Measurements from ENCODE around the gene LRRC8E.

Gene LRRC8E

GRCh38 chr19:7933411-7933810 lies 45.1 kb downstream of the LRRC8E start:
- no peaks in the 10 kb centered on the region for H3K27me3 Mint-ChIP-seq
- no peak for DNase-seq
- no peak for ATAC-seq (replicated peaks)
- H3K9me3 Mint-ChIP-seq = no peaks in the 10 kb centered on the region
- no peak overlapping the region for H3K4me3 Mint-ChIP-seq
- no peak overlapping the region for H3K27ac Mint-ChIP-seq
- peaks cover 41 to 54% of the 10 kb centered on the region in 2 donors for H3K36me3 Mint-ChIP-seq
- H3K4me1 Mint-ChIP-seq = peaks cover 1 to 10% of the 10 kb centered on the region in 2 donors

DNA sequence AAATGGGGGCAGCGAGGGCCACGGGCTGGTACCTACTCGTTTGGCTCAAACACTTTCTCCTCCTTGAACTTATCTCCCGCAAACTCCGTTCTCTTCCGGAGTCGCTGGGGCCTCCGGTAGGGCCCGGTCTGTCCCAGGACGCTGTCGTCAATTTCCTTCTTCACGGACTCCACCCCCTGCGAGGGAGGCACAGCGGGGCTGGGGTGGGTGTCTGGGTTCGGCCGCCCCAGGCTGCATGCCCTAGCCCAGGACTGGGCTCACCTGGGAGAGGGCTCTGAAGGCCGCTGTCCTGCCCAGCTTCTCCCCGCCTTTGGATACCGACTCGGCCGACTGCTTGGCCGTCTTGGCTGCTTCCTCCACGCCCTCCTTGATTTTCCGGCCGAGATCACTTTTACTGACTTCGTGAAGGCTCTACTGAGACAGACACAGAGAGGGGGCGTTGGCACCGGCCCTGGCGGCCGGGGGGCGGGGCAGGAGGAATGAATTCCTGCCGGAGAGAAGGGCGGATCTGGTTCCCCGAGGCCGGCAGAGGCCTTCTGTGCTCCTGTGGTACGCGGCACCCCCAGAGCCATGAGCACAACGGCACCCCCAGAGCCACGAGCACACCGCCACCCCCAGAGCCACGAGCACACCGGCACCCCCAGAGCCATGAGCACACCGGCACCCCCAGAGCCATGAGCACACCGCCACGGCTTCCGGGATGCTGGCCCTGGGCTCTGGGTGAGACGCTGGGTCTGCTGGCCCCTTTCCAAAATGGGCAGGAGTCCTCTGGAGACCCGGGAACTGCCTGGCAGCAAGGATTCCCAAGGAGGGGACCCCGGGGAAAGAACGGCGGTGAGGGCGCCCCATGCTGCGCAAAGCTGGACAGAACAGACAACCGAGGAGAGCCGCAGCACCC lies 45.8 kb downstream of the LRRC8E start:
- Mint-ChIP-seq H3K27ac (no peak overlapping the region), H3K4me3 (no peak overlapping the region), H3K36me3 (peaks cover 41 to 55% of the 10 kb centered on the region in 2 donors), H3K4me1 (peaks cover 4 to 12% of the 10 kb centered on the region in 2 donors), H3K27me3 (no peaks in the 10 kb centered on the region), H3K9me3 (no peaks in the 10 kb centered on the region)
- ATAC-seq (replicated peaks) = no peak
- no peak for DNase-seq

GRCh38 chr19:7934766-7935165 lies 46.5 kb downstream of the LRRC8E start:
- Mint-ChIP-seq H3K4me1 (peaks cover 4 to 5% of the 10 kb centered on the region in 2 donors), H3K9me3 (no peaks in the 10 kb centered on the region), H3K27ac (no peak overlapping the region), H3K4me3 (no peak overlapping the region), H3K27me3 (no peaks in the 10 kb centered on the region), H3K36me3 (peaks cover 36 to 48% of the 10 kb centered on the region in 2 donors)
- ATAC-seq (replicated peaks) = no peak
- DNase-seq = no peak

DNA sequence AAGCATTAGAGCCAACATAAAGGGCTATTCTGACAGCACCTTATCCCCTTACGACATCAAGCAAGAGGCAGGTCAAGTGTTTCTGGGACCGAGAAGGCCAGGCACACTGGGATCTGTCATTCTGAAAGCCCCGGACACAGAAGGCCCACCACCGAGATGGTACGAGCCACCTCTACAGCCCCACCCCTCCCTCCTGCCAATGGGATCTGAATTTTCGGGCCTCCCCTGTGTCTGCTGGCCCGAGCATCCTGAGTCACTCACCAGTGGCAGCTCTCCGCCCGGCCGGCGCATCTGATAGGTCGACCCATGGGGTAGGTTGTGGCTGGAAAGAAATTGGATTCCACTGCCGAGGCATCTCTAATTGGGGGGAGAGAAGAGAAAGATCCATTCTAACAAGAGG lies 52.5 kb downstream of the LRRC8E start:
- no peak for DNase-seq
- no peaks in the 10 kb centered on the region for H3K27me3 Mint-ChIP-seq
- no peak for ATAC-seq (replicated peaks)
- peaks cover 18 to 44% of the 10 kb centered on the region in 2 donors for H3K4me1 Mint-ChIP-seq
- H3K36me3 Mint-ChIP-seq = peaks cover 25 to 27% of the 10 kb centered on the region in 2 donors
- no peaks in the 10 kb centered on the region for H3K9me3 Mint-ChIP-seq
- no peak overlapping the region for H3K4me3 Mint-ChIP-seq
- H3K27ac Mint-ChIP-seq = peak overlapping the region; percentile 66

DNA sequence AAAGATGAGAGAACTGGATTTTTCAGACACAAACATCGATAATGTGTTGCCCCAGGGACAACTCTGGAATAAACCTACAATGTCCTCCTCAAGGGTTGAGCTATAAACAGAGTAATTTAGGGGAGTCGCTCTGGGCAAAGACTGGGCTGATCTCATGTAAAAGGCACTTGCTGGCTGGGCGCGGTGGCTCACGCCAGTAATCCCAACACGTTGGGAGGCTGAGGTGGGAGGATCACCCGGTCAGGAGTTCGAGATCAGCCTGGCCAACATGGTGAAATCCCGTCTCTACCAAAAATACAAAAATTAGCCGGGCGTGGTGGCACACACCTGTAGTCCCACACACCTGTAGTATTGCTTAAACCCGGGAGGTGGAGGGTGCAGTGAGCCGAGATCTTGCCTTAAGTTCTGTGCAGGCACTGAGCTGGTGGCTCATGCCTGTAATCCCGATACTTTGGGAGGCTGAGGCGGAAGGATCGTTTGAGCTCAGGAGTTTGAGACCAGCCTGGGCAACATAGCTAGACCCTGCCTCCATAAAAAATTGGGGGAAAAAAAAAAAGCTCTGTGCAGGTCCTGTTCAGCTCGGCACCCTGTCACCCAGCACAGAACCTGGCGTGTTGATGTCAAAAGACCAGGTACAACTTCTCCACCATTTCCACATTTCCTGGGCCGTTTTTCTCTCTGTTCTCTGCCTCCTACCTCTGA lies 53.7 kb downstream of the LRRC8E start:
- no peaks in the 10 kb centered on the region for H3K27me3 Mint-ChIP-seq
- H3K27ac Mint-ChIP-seq = peak overlapping the region; percentile 42
- peak overlapping the region; percentile 91 to 92 for H3K4me3 Mint-ChIP-seq
- no peaks in the 10 kb centered on the region for H3K9me3 Mint-ChIP-seq
- ATAC-seq (replicated peaks) = no peak
- no peak for DNase-seq
- H3K4me1 Mint-ChIP-seq = peaks cover 18 to 50% of the 10 kb centered on the region in 2 donors
- peaks cover 17 to 22% of the 10 kb centered on the region in 2 donors for H3K36me3 Mint-ChIP-seq

DNA sequence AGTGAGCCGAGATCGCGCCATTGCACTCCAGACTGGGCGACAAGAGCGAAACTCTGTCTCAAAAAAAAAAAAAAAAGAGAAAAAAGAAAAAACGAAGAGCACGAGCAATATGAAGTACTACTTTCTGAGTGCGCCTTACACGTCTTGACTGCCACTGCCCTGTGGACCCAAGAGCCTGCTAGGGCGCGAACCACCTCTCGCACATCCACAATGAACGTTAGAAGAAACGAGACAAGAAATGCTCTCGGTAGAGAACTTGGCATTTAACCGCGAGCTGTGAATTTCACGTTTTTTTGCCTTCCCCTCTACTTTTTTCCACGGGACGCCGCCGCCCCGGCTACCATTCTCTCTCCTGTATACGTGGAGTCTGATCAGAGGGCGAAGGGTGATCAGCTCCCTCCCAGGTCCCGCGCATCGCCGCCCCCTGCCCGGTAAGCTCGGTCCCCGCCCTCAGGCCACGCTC lies 54.7 kb downstream of the LRRC8E start:
- peaks cover 12 to 16% of the 10 kb centered on the region in 2 donors for H3K36me3 Mint-ChIP-seq
- H3K4me1 Mint-ChIP-seq = peaks cover 17 to 50% of the 10 kb centered on the region in 2 donors
- no peaks in the 10 kb centered on the region for H3K9me3 Mint-ChIP-seq
- DNase-seq (no peak), ATAC-seq (replicated peaks) (peak; percentile 23 to 28)
- peak overlapping the region; percentile 99 for H3K27ac Mint-ChIP-seq
- H3K27me3 Mint-ChIP-seq = no peaks in the 10 kb centered on the region
- H3K4me3 Mint-ChIP-seq = peak overlapping the region; percentile 91 to 92

- Mint-ChIP-seq H3K9me3 (no peaks in the 10 kb centered on the region), H3K4me1 (peaks cover 17 to 50% of the 10 kb centered on the region in 2 donors), H3K36me3 (peaks cover 12 to 15% of the 10 kb centered on the region in 2 donors), H3K27ac (peak within 1 kb of the TSS; percentile 99), H3K4me3 (peak within 1 kb of the TSS; percentile 91 to 92), H3K27me3 (no peaks in the 10 kb centered on the region)
- ATAC-seq (replicated peaks) = peak; percentile 97
- DNase-seq = peak; percentile 99
Measured at GRCh38 chr19:7943444-7944176, 55.3 kb downstream of the LRRC8E start, which contains the start of gene TIMM44. Gene TIMM44, minus strand, starts transcription at chr19:7943666. Its CDS starts 15 bp downstream, at chr19:7943651.

DNA sequence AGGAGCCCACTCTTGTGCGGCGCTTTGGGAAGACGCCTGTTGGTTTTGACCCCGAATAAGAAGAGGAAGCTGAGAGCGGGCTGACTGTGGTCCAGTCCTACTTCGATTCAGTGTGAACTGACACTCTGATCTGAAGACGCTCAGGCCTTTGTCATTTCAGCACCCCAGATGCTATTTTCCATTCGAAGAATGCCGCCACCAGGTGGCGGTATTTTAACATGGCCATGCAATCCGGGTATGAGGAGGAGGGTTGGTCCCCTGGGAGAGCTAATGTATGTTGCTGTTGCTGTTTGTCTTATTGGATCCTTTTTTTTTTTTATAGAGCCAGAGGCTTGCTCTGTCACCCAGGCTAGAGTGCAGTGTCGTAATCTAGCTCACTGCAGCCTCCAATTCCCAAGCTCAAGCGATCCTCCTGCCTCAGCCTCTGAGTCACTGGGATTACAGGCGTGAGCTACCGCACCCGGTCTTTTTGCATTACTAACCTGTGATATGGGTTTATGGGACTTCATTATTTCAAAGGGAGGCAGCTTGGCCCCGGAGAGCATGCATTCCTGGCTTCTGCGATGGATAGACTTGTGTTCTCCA lies 56.0 kb downstream of the LRRC8E start:
- ATAC-seq (replicated peaks) (peak; percentile 57 to 63), DNase-seq (peak; percentile 82)
- H3K36me3 Mint-ChIP-seq = peaks cover 8 to 15% of the 10 kb centered on the region in 2 donors
- H3K4me3 Mint-ChIP-seq = peak overlapping the region; percentile 91 to 92
- H3K27me3 Mint-ChIP-seq = no peaks in the 10 kb centered on the region
- peaks cover 14 to 45% of the 10 kb centered on the region in 2 donors for H3K4me1 Mint-ChIP-seq
- peak overlapping the region; percentile 99 for H3K27ac Mint-ChIP-seq
- no peaks in the 10 kb centered on the region for H3K9me3 Mint-ChIP-seq

DNA sequence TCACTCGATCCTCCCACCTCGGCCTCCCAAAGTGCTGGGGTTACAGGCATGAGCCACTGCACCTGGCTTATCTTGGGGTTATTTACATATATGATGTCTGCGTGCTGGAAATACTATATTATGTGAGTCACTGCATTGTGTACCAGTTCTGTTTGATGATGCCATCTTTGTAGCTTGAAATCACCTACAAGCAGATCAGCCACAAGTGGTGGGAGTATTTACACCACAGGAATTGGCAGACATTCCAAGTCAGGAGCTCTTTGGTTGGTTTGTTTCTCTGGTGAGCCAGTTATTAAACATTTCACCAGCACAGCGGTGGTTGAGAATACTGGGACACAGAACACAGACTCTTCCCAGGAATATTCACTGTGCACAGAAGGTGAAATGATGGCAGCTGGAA lies 59.6 kb downstream of the LRRC8E start:
- H3K27me3 Mint-ChIP-seq = no peaks in the 10 kb centered on the region
- no peaks in the 10 kb centered on the region for H3K9me3 Mint-ChIP-seq
- no peak overlapping the region for H3K4me3 Mint-ChIP-seq
- H3K36me3 Mint-ChIP-seq = peaks cover 0 to 4% of the 10 kb centered on the region in 2 donors
- no peak for ATAC-seq (replicated peaks)
- no peak for DNase-seq
- peaks cover 9 to 28% of the 10 kb centered on the region in 2 donors for H3K4me1 Mint-ChIP-seq
- H3K27ac Mint-ChIP-seq = no peak overlapping the region

All from stimulated activated naive B cell treated with anti-CD40 and anti-IgM and Interleukin-4, amounts not matched to agents 10 μg/mL and 1 μg/mL and 100 μg/mL, for 72 hours (primary cell).